ENCODE results near the gene NRROS.
"Not testable (repeated sequence)": the region's sequence is repeated elsewhere in the genome, so short reads cannot be mapped to it uniquely, and the experiment has no call there.

Gene NRROS

GRCh38 chr3:196617256-196617655, 22.2 kb upstream of the NRROS start:
- Histone ChIP-seq H4K20me1 (ENCODE audit: insufficient read depth, low read length, poor library complexity, severe bottlenecking) (no peaks in the 10 kb centered on the region), H3K36me3 (ENCODE audit: insufficient read depth, low read length) (no peaks in the 10 kb centered on the region), H3K79me2 (ENCODE audit: insufficient read depth, low read length) (0 out of 2 replicates have a peak, but pooled peaks cover 11% of the 10 kb centered on the region), H3K4me1 (ENCODE audit: insufficient read depth, low read length, poor library complexity, severe bottlenecking) (peaks cover 34% of the 10 kb centered on the region), H3K4me2 (ENCODE audit: low read depth, low read length, poor library complexity, severe bottlenecking) (no peak overlapping the region), H3F3A (ENCODE audit: low read depth) (peaks cover 6% of the 10 kb centered on the region; the same call in 1 of the 2 replicates), H3K27me3 (ENCODE audit: insufficient read depth, low read length, poor library complexity, severe bottlenecking) (no peaks in the 10 kb centered on the region), H3K9me2 (replicated peaks; ENCODE audit: low read depth, low read length) (no peaks in the 10 kb centered on the region), H2AFZ (ENCODE audit: low read length) (no peak overlapping the region), H3K4me3 (ENCODE audit: low read length, poor library complexity, severe bottlenecking) (no peak overlapping the region), H3K9me3 (ENCODE audit: insufficient read depth, low read depth, low read length) (no peaks in the 10 kb centered on the region), H3K9ac (ENCODE audit: low read depth, low read length, poor library complexity, severe bottlenecking) (no peak overlapping the region)
- TF ChIP-seq, protein P1, sequence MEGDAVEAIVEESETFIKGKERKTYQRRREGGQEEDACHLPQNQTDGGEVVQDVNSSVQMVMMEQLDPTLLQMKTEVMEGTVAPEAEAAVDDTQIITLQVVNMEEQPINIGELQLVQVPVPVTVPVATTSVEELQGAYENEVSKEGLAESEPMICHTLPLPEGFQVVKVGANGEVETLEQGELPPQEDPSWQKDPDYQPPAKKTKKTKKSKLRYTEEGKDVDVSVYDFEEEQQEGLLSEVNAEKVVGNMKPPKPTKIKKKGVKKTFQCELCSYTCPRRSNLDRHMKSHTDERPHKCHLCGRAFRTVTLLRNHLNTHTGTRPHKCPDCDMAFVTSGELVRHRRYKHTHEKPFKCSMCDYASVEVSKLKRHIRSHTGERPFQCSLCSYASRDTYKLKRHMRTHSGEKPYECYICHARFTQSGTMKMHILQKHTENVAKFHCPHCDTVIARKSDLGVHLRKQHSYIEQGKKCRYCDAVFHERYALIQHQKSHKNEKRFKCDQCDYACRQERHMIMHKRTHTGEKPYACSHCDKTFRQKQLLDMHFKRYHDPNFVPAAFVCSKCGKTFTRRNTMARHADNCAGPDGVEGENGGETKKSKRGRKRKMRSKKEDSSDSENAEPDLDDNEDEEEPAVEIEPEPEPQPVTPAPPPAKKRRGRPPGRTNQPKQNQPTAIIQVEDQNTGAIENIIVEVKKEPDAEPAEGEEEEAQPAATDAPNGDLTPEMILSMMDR (conservative IDR thresholded peaks at IDR 0.05; ENCODE audit: low read length) = no peak
- TF ChIP-seq EZH2phosphoT487 (IDR thresholded peaks at IDR 0.05; ENCODE audit: borderline replicate concordance) = no peak

GRCh38 chr3:196619223-196619622, 20.3 kb upstream of the NRROS start:
- Histone ChIP-seq H3K9ac (ENCODE audit: low read depth, low read length, poor library complexity, severe bottlenecking) (peak overlapping the region; percentile 28), H3F3A (ENCODE audit: low read depth) (no peaks in the 10 kb centered on the region), H2AFZ (ENCODE audit: low read length) (no peak overlapping the region), H4K20me1 (ENCODE audit: insufficient read depth, low read length, poor library complexity, severe bottlenecking) (no peaks in the 10 kb centered on the region), H3K4me3 (ENCODE audit: low read length, poor library complexity, severe bottlenecking) (no peak overlapping the region), H3K27me3 (ENCODE audit: insufficient read depth, low read length, poor library complexity, severe bottlenecking) (no peaks in the 10 kb centered on the region), H3K9me3 (ENCODE audit: insufficient read depth, low read depth, low read length) (no peaks in the 10 kb centered on the region), H3K79me2 (ENCODE audit: insufficient read depth, low read length) (0 out of 2 replicates have a peak, but pooled peaks cover under 1% of the 10 kb centered on the region), H3K9me2 (replicated peaks; ENCODE audit: low read depth, low read length) (no peaks in the 10 kb centered on the region), H3K4me1 (ENCODE audit: insufficient read depth, low read length, poor library complexity, severe bottlenecking) (peaks cover 16% of the 10 kb centered on the region), H3K4me2 (ENCODE audit: low read depth, low read length, poor library complexity, severe bottlenecking) (no peak overlapping the region), H3K36me3 (ENCODE audit: insufficient read depth, low read length) (no peaks in the 10 kb centered on the region)
- no peak for TF ChIP-seq EZH2phosphoT487 (IDR thresholded peaks at IDR 0.05; ENCODE audit: borderline replicate concordance)
- TF ChIP-seq, protein P1 (conservative IDR thresholded peaks at IDR 0.05; ENCODE audit: low read length) = no peak

GRCh38 chr3:196619627-196620026, 19.9 kb upstream of the NRROS start:
- not testable (repeated sequence) for H3K4me2 ChIP-seq (ENCODE audit: low read depth, low read length, poor library complexity, severe bottlenecking); H3K36me3 ChIP-seq (ENCODE audit: insufficient read depth, low read length); H2AFZ ChIP-seq (ENCODE audit: low read length); H3K9me2 ChIP-seq (replicated peaks; ENCODE audit: low read depth, low read length); H3K4me3 ChIP-seq (ENCODE audit: low read length, poor library complexity, severe bottlenecking); H3K9me3 ChIP-seq (ENCODE audit: insufficient read depth, low read depth, low read length); H3F3A ChIP-seq (ENCODE audit: low read depth); H4K20me1 ChIP-seq (ENCODE audit: insufficient read depth, low read length, poor library complexity, severe bottlenecking); H3K79me2 ChIP-seq (ENCODE audit: insufficient read depth, low read length); H3K27me3 ChIP-seq (ENCODE audit: insufficient read depth, low read length, poor library complexity, severe bottlenecking)
- Histone ChIP-seq H3K4me1 (ENCODE audit: insufficient read depth, low read length, poor library complexity, severe bottlenecking) (peaks cover 16% of the 10 kb centered on the region), H3K9ac (ENCODE audit: low read depth, low read length, poor library complexity, severe bottlenecking) (peak overlapping the region; percentile 14)

GRCh38 chr3:196620161-196620604, 19.3 kb upstream of the NRROS start:
- no peaks in the 10 kb centered on the region for H3F3A ChIP-seq (ENCODE audit: low read depth)
- H3K9me3 ChIP-seq (ENCODE audit: insufficient read depth, low read depth, low read length) = no peaks in the 10 kb centered on the region
- H3K4me3 ChIP-seq (ENCODE audit: low read length, poor library complexity, severe bottlenecking) = no peak overlapping the region
- H3K9me2 ChIP-seq (replicated peaks; ENCODE audit: low read depth, low read length) = no peaks in the 10 kb centered on the region
- no peaks in the 10 kb centered on the region for H3K36me3 ChIP-seq (ENCODE audit: insufficient read depth, low read length)
- H3K4me2 ChIP-seq (ENCODE audit: low read depth, low read length, poor library complexity, severe bottlenecking) = no peak overlapping the region
- H3K9ac ChIP-seq (ENCODE audit: low read depth, low read length, poor library complexity, severe bottlenecking) = peak overlapping the region; percentile 14
- no peaks in the 10 kb centered on the region for H3K79me2 ChIP-seq (ENCODE audit: insufficient read depth, low read length)
- no peaks in the 10 kb centered on the region for H3K27me3 ChIP-seq (ENCODE audit: insufficient read depth, low read length, poor library complexity, severe bottlenecking)
- TF ChIP-seq, protein P1 (conservative IDR thresholded peaks at IDR 0.05; ENCODE audit: low read length) = no peak
- no peak for TF ChIP-seq EZH2phosphoT487 (IDR thresholded peaks at IDR 0.05; ENCODE audit: borderline replicate concordance)
- no peak overlapping the region for H2AFZ ChIP-seq (ENCODE audit: low read length)
- no peaks in the 10 kb centered on the region for H4K20me1 ChIP-seq (ENCODE audit: insufficient read depth, low read length, poor library complexity, severe bottlenecking)
- peaks cover 16% of the 10 kb centered on the region for H3K4me1 ChIP-seq (ENCODE audit: insufficient read depth, low read length, poor library complexity, severe bottlenecking)

Data from Loucy (cell line).